Neural cell (in vitro differentiated cells): Measurements from ENCODE around the gene GAREM1.

Experiments used
- EP300 ChIP-seq: fragments of 450-650 bp; conservative IDR thresholded peaks from 2 replicates; pipeline ENCODE4 v1.6.1; 2014; ENCODE audit warnings: antibody characterized with exemption, mild to moderate bottlenecking, moderate library complexity; ENCODE audit not compliant: poor library complexity, severe bottlenecking
- EZH2 ChIP-seq: fragments of 200-600, 300-800 bp; shearing (Covaris generic), sonication (generic); IDR thresholded peaks from 2 replicates; pipeline ENCODE4 v1.6.1; 2014; ENCODE audit warnings: antibody characterized with exemption, low read length, borderline replicate concordance, mild to moderate bottlenecking; ENCODE audit not compliant: insufficient read depth, poor library complexity, severe bottlenecking
- MXI1 ChIP-seq: fragments of 450-650 bp; conservative IDR thresholded peaks from 2 replicates; pipeline ENCODE4 v1.6.1; 2014; ENCODE audit warnings: antibody characterized with exemption, mild to moderate bottlenecking; ENCODE audit not compliant: poor library complexity, severe bottlenecking
- POLR2AphosphoS5 ChIP-seq: IDR thresholded peaks from 2 replicates; pipeline ENCODE4 v1.6.1; 2012
- RAD21 ChIP-seq: fragments of 450-650 bp; conservative IDR thresholded peaks from 2 replicates; pipeline ENCODE4 v1.6.1; 2014; ENCODE audit warnings: antibody characterized with exemption, mild to moderate bottlenecking, moderate library complexity
- REST ChIP-seq: IDR thresholded peaks from 2 replicates; pipeline ENCODE4 v1.6.1; 2012; ENCODE audit warnings: borderline replicate concordance
- SMC3 ChIP-seq: fragments of 450-650 bp; conservative IDR thresholded peaks from 2 replicates; pipeline ENCODE4 v1.6.1; 2014; ENCODE audit warnings: antibody characterized with exemption, mild to moderate bottlenecking, moderate library complexity; ENCODE audit not compliant: poor library complexity
- TAF1 ChIP-seq: IDR thresholded peaks from 2 replicates; pipeline ENCODE4 v1.6.1; 2012; ENCODE audit warnings: low read depth
- TF ChIP-seq, protein P1 (sequence below): fragments of 450-650 bp; IDR thresholded peaks from 2 replicates; pipeline ENCODE4 v1.5.1; 2014; ENCODE audit warnings: antibody characterized with exemption, mild to moderate bottlenecking, moderate library complexity; ENCODE audit not compliant: poor library complexity, severe bottlenecking

DNA sequence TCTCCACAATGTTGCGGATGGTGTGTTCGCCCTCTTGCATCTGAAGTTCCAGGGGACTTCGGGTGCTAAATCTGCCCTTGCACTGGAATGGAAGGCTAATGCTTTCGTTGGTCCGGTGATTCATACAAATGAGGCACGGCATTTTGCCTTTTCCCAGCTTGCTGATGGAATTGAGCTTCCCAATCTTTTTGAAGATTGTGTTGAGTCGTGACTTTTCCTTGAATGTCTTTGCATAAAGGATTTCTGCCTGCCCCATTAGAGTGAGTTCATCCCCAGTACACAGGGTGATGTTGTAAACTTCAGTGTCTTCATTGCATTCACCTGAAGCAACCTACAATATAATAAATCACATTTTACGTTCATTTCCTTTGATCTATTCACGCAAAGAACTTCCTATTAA, 182.8 kb downstream of the GAREM1 start:
- TF ChIP-seq, protein P1, sequence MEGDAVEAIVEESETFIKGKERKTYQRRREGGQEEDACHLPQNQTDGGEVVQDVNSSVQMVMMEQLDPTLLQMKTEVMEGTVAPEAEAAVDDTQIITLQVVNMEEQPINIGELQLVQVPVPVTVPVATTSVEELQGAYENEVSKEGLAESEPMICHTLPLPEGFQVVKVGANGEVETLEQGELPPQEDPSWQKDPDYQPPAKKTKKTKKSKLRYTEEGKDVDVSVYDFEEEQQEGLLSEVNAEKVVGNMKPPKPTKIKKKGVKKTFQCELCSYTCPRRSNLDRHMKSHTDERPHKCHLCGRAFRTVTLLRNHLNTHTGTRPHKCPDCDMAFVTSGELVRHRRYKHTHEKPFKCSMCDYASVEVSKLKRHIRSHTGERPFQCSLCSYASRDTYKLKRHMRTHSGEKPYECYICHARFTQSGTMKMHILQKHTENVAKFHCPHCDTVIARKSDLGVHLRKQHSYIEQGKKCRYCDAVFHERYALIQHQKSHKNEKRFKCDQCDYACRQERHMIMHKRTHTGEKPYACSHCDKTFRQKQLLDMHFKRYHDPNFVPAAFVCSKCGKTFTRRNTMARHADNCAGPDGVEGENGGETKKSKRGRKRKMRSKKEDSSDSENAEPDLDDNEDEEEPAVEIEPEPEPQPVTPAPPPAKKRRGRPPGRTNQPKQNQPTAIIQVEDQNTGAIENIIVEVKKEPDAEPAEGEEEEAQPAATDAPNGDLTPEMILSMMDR = no peak
- TF ChIP-seq POLR2AphosphoS5 (no peak), SMC3 (no peak), REST (no peak), MXI1 (no peak), EZH2 (no peak), RAD21 (no peak), EP300 (no peak), TAF1 (no peak)
